Measurements from ENCODE around the gene FAM120A. TPM values are rescaled to one million over a fixed set of nuclear protein-coding genes. Genes with fewer than 3 reads are reported as not detected.

The FAM120A gene
- total RNA-seq, 1 donor from 2014 or later: 59.3 TPM

GRCh38 chr9:93576258-93577077 is 125.0 kb downstream of the FAM120A start, which contains the start of gene PHF2:
TSS of gene PHF2 (plus strand) at chr9:93576584. CDS start at chr9:93576774, 190 bp downstream.
- H3K36me3 Mint-ChIP-seq (ENCODE audit: insufficient read depth): no peaks in the 10 kb centered on the region
- TF ChIP-seq, protein P1, sequence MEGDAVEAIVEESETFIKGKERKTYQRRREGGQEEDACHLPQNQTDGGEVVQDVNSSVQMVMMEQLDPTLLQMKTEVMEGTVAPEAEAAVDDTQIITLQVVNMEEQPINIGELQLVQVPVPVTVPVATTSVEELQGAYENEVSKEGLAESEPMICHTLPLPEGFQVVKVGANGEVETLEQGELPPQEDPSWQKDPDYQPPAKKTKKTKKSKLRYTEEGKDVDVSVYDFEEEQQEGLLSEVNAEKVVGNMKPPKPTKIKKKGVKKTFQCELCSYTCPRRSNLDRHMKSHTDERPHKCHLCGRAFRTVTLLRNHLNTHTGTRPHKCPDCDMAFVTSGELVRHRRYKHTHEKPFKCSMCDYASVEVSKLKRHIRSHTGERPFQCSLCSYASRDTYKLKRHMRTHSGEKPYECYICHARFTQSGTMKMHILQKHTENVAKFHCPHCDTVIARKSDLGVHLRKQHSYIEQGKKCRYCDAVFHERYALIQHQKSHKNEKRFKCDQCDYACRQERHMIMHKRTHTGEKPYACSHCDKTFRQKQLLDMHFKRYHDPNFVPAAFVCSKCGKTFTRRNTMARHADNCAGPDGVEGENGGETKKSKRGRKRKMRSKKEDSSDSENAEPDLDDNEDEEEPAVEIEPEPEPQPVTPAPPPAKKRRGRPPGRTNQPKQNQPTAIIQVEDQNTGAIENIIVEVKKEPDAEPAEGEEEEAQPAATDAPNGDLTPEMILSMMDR (IDR thresholded peaks at IDR 0.05; ENCODE audit: unreplicated experiment): no peak
- peak within 1 kb of the TSS; percentile 94 for H3K27ac Mint-ChIP-seq
- peaks cover 37% of the 10 kb centered on the region for H3K4me1 Mint-ChIP-seq (ENCODE audit: low read depth)
- H3K27me3 Mint-ChIP-seq: no peaks in the 10 kb centered on the region
- H3K4me3 Mint-ChIP-seq (ENCODE audit: low read depth): peak within 1 kb of the TSS; percentile 90
- no peaks in the 10 kb centered on the region for H3K9me3 Mint-ChIP-seq (ENCODE audit: low read depth)
- DNase-seq (ENCODE audit: low spot score, unreplicated experiment): no peak

DNA sequence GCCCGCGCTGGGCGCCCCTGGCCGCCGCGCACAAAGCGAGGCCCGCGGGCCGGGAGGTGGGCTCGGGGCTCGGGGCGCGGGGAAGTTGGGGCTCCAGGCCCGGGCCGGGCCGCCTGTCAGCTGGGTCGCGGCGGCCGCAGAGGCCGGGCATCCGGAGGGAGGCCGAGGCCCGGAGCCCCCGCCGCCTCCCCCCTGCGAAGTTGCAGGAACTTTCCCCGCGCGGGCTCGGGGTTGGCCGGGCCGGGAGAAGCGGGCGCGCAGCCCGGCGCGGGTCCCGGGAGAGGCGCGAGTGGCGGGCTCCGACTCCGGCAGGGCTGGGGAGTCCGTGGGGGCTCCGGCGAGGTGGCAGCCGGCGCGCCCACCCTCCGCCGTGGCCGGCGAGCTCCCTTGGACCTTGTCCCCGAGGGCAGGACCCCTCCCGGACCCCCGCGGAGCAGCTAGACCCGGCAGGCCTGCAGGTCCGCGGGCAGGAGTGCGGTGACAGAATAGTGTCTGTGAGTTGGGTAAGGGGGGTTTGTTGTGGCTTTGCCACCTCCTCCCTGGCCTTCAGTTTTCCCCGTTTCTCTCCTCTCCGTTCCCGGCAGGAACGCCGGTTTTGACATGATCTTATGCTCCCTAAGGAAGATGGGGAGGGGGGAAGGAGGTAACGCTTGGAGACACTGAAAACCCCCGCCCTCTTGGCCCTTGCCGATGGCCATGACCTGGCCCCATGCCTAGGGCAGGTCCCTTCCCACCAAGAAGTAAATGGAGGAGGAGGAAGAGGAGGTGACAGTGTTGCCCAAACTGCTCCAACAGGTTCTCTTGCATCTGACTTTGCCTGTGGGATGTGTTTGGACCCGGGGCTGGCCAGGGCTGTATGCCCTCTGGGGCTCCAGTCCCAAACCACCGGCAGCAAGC is 125.8 kb downstream of the FAM120A start:
- Mint-ChIP-seq H3K4me3 (ENCODE audit: low read depth) (peak overlapping the region; percentile 83), H3K27me3 (no peaks in the 10 kb centered on the region), H3K4me1 (ENCODE audit: low read depth) (peaks cover 45% of the 10 kb centered on the region), H3K9me3 (ENCODE audit: low read depth) (no peaks in the 10 kb centered on the region), H3K36me3 (ENCODE audit: insufficient read depth) (no peaks in the 10 kb centered on the region), H3K27ac (peak overlapping the region; percentile 93)
- no peak for DNase-seq (ENCODE audit: low spot score, unreplicated experiment)
- TF ChIP-seq, protein P1 (IDR thresholded peaks at IDR 0.05; ENCODE audit: unreplicated experiment): no peak

GRCh38 chr9:93577975-93578682 is 126.6 kb downstream of the FAM120A start:
- no peaks in the 10 kb centered on the region for H3K36me3 Mint-ChIP-seq (ENCODE audit: insufficient read depth)
- H3K9me3 Mint-ChIP-seq (ENCODE audit: low read depth): no peaks in the 10 kb centered on the region
- no peaks in the 10 kb centered on the region for H3K27me3 Mint-ChIP-seq
- H3K4me3 Mint-ChIP-seq (ENCODE audit: low read depth): peak overlapping the region; percentile 83
- DNase-seq (ENCODE audit: low spot score, unreplicated experiment): no peak
- peaks cover 53% of the 10 kb centered on the region for H3K4me1 Mint-ChIP-seq (ENCODE audit: low read depth)
- peak overlapping the region; percentile 93 for H3K27ac Mint-ChIP-seq
- TF ChIP-seq, protein P1 (IDR thresholded peaks at IDR 0.05; ENCODE audit: unreplicated experiment): no peak

DNA sequence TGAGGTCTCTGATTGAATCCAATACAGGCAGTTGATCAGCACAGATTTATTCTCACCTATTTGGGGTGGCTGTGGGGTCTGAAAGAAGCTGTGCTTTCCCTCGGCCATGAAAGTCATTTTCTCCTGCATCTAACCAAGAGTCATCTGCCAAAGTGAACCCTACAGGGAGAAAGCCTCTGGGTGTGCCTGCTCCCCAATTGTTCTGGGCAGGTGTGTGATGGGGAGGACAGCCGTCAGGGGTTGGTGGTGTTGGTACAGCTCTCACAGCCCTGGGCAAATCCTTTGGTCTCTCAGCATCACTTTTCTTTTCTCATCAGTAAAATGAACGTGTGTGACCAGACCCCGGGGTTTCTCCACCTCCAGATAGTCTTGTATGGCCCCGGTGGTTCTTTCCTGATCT is 127.4 kb downstream of the FAM120A start:
- TF ChIP-seq, protein P1 (IDR thresholded peaks at IDR 0.05; ENCODE audit: unreplicated experiment): no peak
- no peak for DNase-seq (ENCODE audit: low spot score, unreplicated experiment)
- H3K36me3 Mint-ChIP-seq (ENCODE audit: insufficient read depth): no peaks in the 10 kb centered on the region
- no peak overlapping the region for H3K27ac Mint-ChIP-seq
- H3K27me3 Mint-ChIP-seq: no peaks in the 10 kb centered on the region
- peaks cover 55% of the 10 kb centered on the region for H3K4me1 Mint-ChIP-seq (ENCODE audit: low read depth)
- H3K9me3 Mint-ChIP-seq (ENCODE audit: low read depth): no peaks in the 10 kb centered on the region
- H3K4me3 Mint-ChIP-seq (ENCODE audit: low read depth): peak overlapping the region; percentile 42

Measured in progenitor cell of endocrine pancreas (in vitro differentiated cells).